AG09309 (cell line): ENCODE results near the gene AKR1B15.
"Not testable (repeated sequence)": the region's sequence is repeated elsewhere in the genome, so short reads cannot be mapped to it uniquely, and the experiment has no call there.

Experiments
- DNase-seq: peaks from one replicate; pipeline ENCODE4 v3.0.0-alpha.2; 2010; ENCODE audit warnings: low read depth
- H3K4me3 ChIP-seq: 2 replicates; pipeline ENCODE4 v1.5.1; 2011; ENCODE audit warnings: mild to moderate bottlenecking, low read depth, low read length, moderate library complexity; ENCODE audit not compliant: control insufficient read depth
- TF ChIP-seq, protein P1 (sequence below): IDR thresholded peaks from 2 replicates; pipeline ENCODE4 v1.5.1; 2011; ENCODE audit warnings: mild to moderate bottlenecking, low read depth, low read length, inconsistent platforms; ENCODE audit not compliant: insufficient read depth, control insufficient read depth; ENCODE audit errors: missing control alignments

The AKR1B15 gene

DNA sequence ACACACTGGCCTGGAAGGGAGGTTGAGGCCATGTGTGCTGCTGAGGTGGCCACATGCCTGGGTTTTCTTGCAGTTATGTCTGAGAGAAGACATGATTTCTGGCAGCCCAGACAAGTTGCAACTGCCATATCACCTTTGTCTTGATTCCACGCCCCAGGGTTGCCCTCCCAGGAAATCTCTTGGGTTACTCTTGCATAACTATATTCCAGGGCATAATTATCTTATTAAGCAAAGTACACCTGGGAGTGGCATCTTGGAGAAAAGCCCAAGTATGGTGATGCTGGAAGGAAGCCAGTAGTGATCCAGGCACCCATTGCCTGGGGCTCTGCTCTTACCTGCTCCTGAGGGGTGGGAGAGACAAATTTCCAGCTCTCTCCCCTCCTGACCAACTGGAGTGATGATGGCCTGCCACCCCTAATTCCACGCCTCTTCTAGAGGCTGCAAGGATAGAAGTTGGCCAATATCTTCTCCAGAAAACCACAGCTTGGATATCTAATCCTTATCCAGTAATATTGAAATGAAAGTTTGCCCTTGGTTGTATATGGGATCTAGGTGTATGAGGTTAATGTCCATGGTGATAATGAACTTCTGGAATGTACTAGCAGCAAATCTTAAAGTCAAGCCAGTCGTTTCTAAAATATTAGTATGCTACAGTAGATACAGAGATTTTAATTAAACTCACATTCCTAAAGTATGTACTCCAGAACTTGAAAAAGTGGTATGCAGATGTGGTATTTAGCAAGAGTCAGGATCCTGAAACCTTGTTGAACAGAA lies 16.5 kb upstream of the AKR1B15 start:
- no peak overlapping the region for H3K4me3 ChIP-seq
- TF ChIP-seq, protein P1, sequence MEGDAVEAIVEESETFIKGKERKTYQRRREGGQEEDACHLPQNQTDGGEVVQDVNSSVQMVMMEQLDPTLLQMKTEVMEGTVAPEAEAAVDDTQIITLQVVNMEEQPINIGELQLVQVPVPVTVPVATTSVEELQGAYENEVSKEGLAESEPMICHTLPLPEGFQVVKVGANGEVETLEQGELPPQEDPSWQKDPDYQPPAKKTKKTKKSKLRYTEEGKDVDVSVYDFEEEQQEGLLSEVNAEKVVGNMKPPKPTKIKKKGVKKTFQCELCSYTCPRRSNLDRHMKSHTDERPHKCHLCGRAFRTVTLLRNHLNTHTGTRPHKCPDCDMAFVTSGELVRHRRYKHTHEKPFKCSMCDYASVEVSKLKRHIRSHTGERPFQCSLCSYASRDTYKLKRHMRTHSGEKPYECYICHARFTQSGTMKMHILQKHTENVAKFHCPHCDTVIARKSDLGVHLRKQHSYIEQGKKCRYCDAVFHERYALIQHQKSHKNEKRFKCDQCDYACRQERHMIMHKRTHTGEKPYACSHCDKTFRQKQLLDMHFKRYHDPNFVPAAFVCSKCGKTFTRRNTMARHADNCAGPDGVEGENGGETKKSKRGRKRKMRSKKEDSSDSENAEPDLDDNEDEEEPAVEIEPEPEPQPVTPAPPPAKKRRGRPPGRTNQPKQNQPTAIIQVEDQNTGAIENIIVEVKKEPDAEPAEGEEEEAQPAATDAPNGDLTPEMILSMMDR: no peak
- no peak for DNase-seq

DNA sequence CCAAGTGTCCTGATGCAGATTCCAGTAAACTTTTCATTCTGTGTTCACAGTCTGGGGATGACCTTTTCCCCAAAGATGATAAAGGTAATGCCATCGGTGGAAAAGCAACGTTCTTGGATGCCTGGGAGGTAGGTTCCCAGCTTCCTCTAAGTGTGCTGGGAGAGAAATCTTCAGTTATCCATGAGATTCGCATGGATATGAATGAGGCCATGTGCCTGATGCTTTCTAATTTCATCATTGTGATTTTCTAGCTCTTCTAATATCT lies 16.0 kb upstream of the AKR1B15 start:
- no peak for DNase-seq
- H3K4me3 ChIP-seq: no peak overlapping the region
- TF ChIP-seq, protein P1: no peak

DNA sequence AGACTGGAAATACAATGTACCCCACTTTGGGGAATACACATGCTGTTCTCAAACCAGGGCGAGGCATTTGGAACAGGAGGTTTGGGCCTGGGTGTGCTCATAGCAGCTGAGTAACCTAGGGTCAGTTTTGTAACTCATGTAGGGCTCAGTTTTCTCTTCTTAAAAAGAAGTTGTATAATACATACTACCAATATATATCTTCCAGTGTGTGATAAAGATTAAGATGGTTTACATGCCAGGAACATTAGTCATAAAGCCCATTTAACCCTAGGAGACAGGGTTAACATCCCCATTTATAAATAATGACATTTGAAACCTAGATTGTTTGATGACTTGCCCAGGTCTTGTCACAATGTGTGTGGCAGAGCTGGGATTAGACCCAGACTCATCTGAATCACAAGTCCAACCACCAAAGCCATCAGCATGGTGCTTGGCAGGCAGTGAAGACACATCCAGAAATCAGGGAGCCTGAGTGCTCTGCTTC lies 15.6 kb upstream of the AKR1B15 start:
- H3K4me3 ChIP-seq: no peak overlapping the region
- TF ChIP-seq, protein P1: no peak
- DNase-seq: no peak

DNA sequence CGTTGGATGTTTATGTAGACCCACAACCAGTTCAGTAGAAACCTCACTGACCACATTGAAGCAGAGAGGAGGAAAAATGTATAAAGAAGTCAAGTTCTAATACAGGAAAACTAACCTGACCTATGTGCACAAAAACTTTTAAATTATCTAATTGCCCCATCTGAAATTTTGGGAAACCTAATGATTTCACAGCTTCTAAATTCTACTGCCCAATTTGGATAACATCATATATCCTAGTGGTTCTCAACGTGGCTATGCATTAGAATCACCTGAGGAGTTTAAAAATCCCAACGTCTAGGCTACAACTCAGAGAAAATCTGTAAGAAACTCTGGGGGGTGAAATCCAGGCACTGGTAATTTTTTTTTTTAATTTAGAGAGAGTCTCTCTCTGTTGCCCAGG lies 14.3 kb upstream of the AKR1B15 start:
- TF ChIP-seq, protein P1: no peak
- DNase-seq: no peak

DNA sequence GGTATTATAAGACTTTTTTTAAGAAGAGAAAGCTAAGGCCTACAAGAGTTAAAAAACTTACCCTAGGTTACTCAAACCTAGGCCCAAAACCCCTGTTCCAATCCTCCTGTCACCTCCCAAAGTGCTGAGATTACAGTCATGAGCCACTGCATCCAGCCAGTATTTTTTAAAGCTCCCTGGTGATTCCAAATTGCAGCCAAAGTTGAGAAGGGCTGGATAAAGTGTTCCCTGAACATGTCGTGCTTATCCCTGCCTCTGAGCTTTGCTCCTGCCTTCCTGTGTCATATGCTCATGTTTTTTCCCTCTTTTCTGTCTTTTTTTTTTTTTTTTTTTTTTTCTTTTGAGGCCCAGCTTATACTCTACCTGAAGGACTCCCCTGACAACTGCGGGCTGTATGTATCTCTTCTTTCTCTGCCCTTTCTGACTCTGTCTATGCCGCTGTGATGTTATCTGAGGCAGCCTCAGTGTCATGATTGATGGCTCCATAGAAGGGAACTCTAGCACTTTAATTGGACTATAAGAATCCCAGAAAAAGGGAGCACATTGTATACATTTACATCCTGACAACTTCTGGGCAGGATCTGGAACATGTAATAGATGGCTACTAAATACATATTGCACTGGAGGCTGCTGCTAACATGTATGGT lies 13.5 kb upstream of the AKR1B15 start:
- TF ChIP-seq, protein P1: no peak
- DNase-seq: no peak
- H3K4me3 ChIP-seq: no peak overlapping the region

More for the DNA sequence above, 14.3 kb upstream of the AKR1B15 start:
- H3K4me3 ChIP-seq: no peak overlapping the region

DNA sequence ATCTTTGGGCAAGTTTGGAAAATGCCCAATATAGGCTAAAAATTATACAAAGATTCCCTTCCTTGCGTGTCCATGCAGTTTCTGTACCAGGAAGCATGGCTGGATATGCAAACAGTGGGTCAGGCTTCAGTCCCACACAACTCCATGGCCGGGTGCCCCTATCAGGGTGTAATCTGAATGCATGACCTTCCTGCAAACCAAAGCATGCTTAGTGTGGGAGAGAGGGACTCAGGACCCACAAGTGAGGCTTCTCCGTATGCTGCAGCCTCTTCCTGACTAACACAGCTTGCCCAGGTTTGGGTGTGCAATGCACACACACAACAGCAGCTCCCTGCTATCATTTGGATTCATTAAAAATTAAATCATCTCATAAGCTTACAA lies 13.0 kb upstream of the AKR1B15 start:
- no peak for DNase-seq
- TF ChIP-seq, protein P1: no peak
- H3K4me3 ChIP-seq: no peak overlapping the region

DNA sequence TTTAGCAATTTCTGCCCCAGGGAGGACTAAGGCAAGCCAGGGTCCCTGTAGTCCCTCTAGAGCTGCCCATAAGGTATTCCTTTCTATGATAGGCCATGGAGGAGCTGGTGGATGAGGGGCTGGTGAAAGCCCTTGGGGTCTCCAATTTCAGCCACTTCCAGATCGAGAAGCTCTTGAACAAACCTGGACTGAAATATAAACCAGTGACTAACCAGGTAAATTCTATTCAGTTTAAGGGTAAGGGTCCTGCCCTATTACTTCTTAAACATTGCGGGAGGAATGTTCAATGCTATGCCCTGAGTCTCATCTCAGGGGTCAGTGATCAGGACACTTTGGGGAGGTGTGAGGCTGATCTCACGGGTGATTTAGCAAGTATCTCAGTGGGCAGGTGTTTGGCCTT lies 12.4 kb upstream of the AKR1B15 start:
- H3K4me3 ChIP-seq, DNase-seq: not testable (repeated sequence)

DNA sequence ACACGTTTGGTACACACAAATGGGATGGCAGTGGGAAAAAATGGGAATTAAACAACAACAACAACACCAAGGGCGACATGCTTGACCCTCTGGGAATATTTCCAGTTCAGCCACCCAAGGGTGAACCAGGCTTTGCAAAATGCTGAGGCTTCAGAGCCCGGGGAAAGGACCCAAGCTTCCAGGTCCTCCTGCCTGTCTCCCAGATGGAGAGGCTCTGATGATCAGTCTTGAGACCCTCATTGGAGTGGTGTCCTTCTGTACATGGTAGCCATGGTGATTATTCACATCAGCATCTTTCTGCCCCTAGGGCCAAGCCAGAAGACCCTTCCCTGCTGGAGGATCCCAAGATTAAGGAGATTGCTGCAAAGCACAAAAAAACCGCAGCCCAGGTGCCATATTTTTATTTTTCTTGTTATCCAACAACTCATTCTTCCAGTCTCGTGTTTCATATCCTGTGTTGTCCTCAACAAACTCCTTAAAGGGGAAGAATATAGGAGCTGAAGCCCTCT lies 11.6 kb upstream of the AKR1B15 start:
- not testable (repeated sequence) for H3K4me3 ChIP-seq, DNase-seq
